Smooth muscle cell of the brain vasculature (primary cell): Measurements from ENCODE around the gene RPL41.

Experiments used
- DNase-seq: peaks from one replicate; pipeline ENCODE4 v3.0.0-alpha.2; 2012; ENCODE audit warnings: low read depth, low spot score

Gene RPL41

GRCh38 chr12:56127888-56128669, 11.6 kb downstream of the RPL41 start, which contains the start of gene ESYT1:
TSS of gene ESYT1 (plus strand) at chr12:56128267. CDS start at chr12:56128320, 53 bp downstream.
- DNase-seq: peak; percentile 99

GRCh38 chr12:56128670-56129205, 12.3 kb downstream of the RPL41 start:
- no peak for DNase-seq

GRCh38 chr12:56129206-56129941, 12.9 kb downstream of the RPL41 start:
- no peak for DNase-seq

- DNase-seq: no peak
Observed at GRCh38 chr12:56129942-56130495, 13.6 kb downstream of the RPL41 start.

GRCh38 chr12:56130876-56131275, 14.4 kb downstream of the RPL41 start:
- no peak for DNase-seq

GRCh38 chr12:56134897-56135296, 18.5 kb downstream of the RPL41 start:
- no peak for DNase-seq

GRCh38 chr12:56137853-56138571, 21.6 kb downstream of the RPL41 start:
- no peak for DNase-seq

GRCh38 chr12:56141946-56142784, 25.7 kb downstream of the RPL41 start:
- no peak for DNase-seq

- no peak for DNase-seq
Observed at GRCh38 chr12:56143217-56143616, 26.8 kb downstream of the RPL41 start.

- DNase-seq: no peak
Observed at GRCh38 chr12:56143870-56144269, 27.4 kb downstream of the RPL41 start.

- DNase-seq: no peak
Observed at GRCh38 chr12:56145217-56145616, 28.8 kb downstream of the RPL41 start.

- DNase-seq: no peak
Observed at GRCh38 chr12:56146492-56147460, 30.3 kb downstream of the RPL41 start.

GRCh38 chr12:56150563-56150962, 34.1 kb downstream of the RPL41 start:
- no peak for DNase-seq

- no peak for DNase-seq
Observed at GRCh38 chr12:56151672-56152131, 35.3 kb downstream of the RPL41 start.

GRCh38 chr12:56152132-56152755, 35.8 kb downstream of the RPL41 start, which contains the start of gene MYL6B:
TSS of gene MYL6B (plus strand) at chr12:56152587. CDS start at chr12:56153919, 1,332 bp downstream.
- peak; percentile 78 for DNase-seq

- DNase-seq: no peak
Observed at GRCh38 chr12:56152756-56153677, 36.6 kb downstream of the RPL41 start.

- no peak for DNase-seq
Observed at GRCh38 chr12:56153678-56154065, 37.2 kb downstream of the RPL41 start.
